Panc1 (cell line): ENCODE measurements around the gene TEAD2. TPM values are rescaled to one million over a fixed set of nuclear protein-coding genes. Genes with fewer than 3 reads are reported as not detected.

Experiments
- ATAC-seq: fragments of 200-7000 bp; cut with Tn5 transposase; 2 replicates; pipeline ENCODE4 v1.9.1; 2020; ENCODE audit warnings: mild to moderate bottlenecking, moderate library complexity
- BruUV-seq: library from RNA; stranded (reverse); fragments of 400-500 nt; replicated peaks from 2 replicates; lab custom pipeline; 2021; lab: Mats Ljungman, UMichigan
- CTCF ChIA-PET: fragments of 300-600 bp; sonication (Branson Sonifier 250); formaldehyde crosslinking; loops from one replicate; lab custom pipeline; 2022; ENCODE audit warnings: antibody characterized with exemption; lab: Charles Lee
- POLR2A ChIA-PET: fragments of 300-600 bp; sonication (Branson Sonifier 250); formaldehyde crosslinking; loops from one replicate; lab custom pipeline; 2022; ENCODE audit warnings: antibody characterized with exemption; lab: Charles Lee
- DNase-seq: peaks from one replicate; pipeline ENCODE4 v3.0.0-alpha.2; 2010; ENCODE audit warnings: low read depth, low spot score
- H3K27ac ChIP-seq: 2 replicates; pipeline ENCODE4 v1.5.1; 2011; ENCODE audit warnings: mild to moderate bottlenecking, low read length, inconsistent platforms
- H3K27me3 ChIP-seq: fragments of 200-500 bp; sonication (Bioruptor generic); 2 replicates; pipeline ENCODE4 v1.6.0; 2014; ENCODE audit warnings: low read length, inconsistent platforms; ENCODE audit not compliant: control insufficient read depth, insufficient read depth
- H3K36me3 ChIP-seq: fragments of 200-500 bp; sonication (Bioruptor generic); 2 replicates; pipeline ENCODE4 v1.5.1; 2014; ENCODE audit warnings: inconsistent platforms, mild to moderate bottlenecking, low read length, moderate library complexity; ENCODE audit not compliant: control insufficient read depth, insufficient read depth
- H3K4me1 ChIP-seq: 2 replicates; pipeline ENCODE4 v1.5.1; 2011; ENCODE audit warnings: inconsistent platforms, mild to moderate bottlenecking, low read length, moderate library complexity; ENCODE audit not compliant: control insufficient read depth, insufficient read depth
- H3K4me3 ChIP-seq, 2 experiments: 2 replicates each; pipeline ENCODE4 v1.5.1; 2011 to 2012; ENCODE audit warnings: low read depth in 2 of 2, low read length in 2 of 2, mild to moderate bottlenecking in 2 of 2, inconsistent platforms in 1 of 2, moderate library complexity in 1 of 2
- H3K9me3 ChIP-seq: fragments of 200-500 bp; sonication (Bioruptor generic); 2 replicates; pipeline ENCODE4 v1.5.1; 2014; ENCODE audit warnings: low read depth, mild to moderate bottlenecking, inconsistent platforms, low read length, moderate library complexity; ENCODE audit not compliant: control insufficient read depth, insufficient read depth
- POLR2AphosphoS5 ChIP-seq: IDR thresholded peaks from 2 replicates; pipeline ENCODE4 v1.6.1; 2012; ENCODE audit warnings: mild to moderate bottlenecking, low read depth, low read length, moderate library complexity
- SIN3A ChIP-seq: IDR thresholded peaks from 2 replicates; pipeline ENCODE4 v1.6.1; 2012; ENCODE audit warnings: low read depth, mild to moderate bottlenecking, low read length, moderate library complexity, borderline replicate concordance; ENCODE audit not compliant: insufficient read depth
- TCF7L2 ChIP-seq: IDR thresholded peaks from 2 replicates; pipeline ENCODE4 v1.6.1; 2011; ENCODE audit warnings: mild to moderate bottlenecking, low read depth, low read length, inconsistent platforms
- in situ Hi-C: cut with HindIII; loops from 2 replicates; pipeline ENCODE4 v1.10.0; 2016; ENCODE audit warnings: low sequenced_read_pairs, low pct_unique_long_range_greater_than_20kb
- intact Hi-C: fragments of 100-400 bp; cut with micrococcal nuclease; formaldehyde crosslinking; loops from one replicate; pipeline ENCODE4 v1.10.0; 2022; ENCODE audit not compliant: unreplicated experiment
- total RNA-seq: library from RNA; stranded (reverse); gene quantifications from one replicate; pipeline ENCODE4 v1.2.1, GENCODE V29; 2021; ENCODE audit not compliant: unreplicated experiment
- TF ChIP-seq, protein P1 (sequence below), 2 experiments: IDR thresholded peaks; 2 replicates each; pipeline ENCODE4 v1.6.1; 2011 to 2012; ENCODE audit warnings: low read depth in 2 of 2, control low read depth in 1 of 2, low read length in 1 of 2, mild to moderate bottlenecking in 1 of 2, moderate library complexity in 1 of 2; ENCODE audit not compliant: insufficient read depth in 1 of 2
- TF ChIP-seq, protein P2 (sequence below): fragments of 450-650 bp; IDR thresholded peaks from 2 replicates; pipeline ENCODE4 v1.5.1; 2017; ENCODE audit warnings: mild to moderate bottlenecking

The TEAD2 gene
- total RNA-seq, 1 experiment from 2014 or later = 31.9 TPM

DNA sequence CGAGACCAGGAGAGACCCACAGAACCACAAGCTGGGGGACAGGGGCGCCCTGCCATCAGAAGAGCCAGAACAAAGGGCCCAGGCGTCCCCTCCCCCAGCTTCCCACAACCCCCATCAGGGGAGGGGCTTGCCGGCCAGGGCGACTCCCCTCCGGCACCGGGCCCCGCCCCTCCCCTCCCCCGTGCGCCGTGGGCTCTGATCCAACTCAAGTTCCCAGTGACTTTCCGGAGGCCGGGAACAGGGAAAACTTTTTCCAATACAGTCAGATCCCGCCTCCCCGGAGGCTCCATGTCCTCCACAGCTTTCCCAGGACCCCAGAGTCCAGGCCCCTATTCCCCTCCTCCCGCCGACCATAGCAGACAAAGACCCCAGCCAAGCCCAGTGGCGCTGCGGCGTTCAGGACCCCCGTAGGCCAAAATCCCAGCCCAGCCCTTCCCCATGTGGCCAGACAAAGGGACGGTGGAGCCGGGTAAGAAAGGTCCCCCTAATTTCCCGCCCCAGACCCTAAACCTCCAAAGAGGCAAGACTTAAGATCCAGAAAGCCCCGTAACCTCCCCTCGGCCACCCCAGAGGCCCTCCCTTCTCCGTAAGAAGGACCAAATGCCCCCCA lies 673 bp downstream of the TEAD2 start:
- ChIA-PET POLR2A (interaction anchor here (0.6 to 1.2 kb wide), 4 partner anchors 22 to 646 kb away, joined by 3 to 7 read pairs (median 5); no protein-coding TSS in a partner anchor), CTCF (no interaction called here)
- ATAC-seq (peak; percentile 6; the same call in 1 of the 2 replicates), DNase-seq (no peak)
- H3K27me3 ChIP-seq = no peaks in the 10 kb centered on the region
- peaks cover 3% of the 10 kb centered on the region; the same call in 1 of the 2 replicates for H3K36me3 ChIP-seq
- BruUV-seq = TSS peak; percentile 73
- intact Hi-C loops = no loop called here
- TF ChIP-seq, protein P1, sequence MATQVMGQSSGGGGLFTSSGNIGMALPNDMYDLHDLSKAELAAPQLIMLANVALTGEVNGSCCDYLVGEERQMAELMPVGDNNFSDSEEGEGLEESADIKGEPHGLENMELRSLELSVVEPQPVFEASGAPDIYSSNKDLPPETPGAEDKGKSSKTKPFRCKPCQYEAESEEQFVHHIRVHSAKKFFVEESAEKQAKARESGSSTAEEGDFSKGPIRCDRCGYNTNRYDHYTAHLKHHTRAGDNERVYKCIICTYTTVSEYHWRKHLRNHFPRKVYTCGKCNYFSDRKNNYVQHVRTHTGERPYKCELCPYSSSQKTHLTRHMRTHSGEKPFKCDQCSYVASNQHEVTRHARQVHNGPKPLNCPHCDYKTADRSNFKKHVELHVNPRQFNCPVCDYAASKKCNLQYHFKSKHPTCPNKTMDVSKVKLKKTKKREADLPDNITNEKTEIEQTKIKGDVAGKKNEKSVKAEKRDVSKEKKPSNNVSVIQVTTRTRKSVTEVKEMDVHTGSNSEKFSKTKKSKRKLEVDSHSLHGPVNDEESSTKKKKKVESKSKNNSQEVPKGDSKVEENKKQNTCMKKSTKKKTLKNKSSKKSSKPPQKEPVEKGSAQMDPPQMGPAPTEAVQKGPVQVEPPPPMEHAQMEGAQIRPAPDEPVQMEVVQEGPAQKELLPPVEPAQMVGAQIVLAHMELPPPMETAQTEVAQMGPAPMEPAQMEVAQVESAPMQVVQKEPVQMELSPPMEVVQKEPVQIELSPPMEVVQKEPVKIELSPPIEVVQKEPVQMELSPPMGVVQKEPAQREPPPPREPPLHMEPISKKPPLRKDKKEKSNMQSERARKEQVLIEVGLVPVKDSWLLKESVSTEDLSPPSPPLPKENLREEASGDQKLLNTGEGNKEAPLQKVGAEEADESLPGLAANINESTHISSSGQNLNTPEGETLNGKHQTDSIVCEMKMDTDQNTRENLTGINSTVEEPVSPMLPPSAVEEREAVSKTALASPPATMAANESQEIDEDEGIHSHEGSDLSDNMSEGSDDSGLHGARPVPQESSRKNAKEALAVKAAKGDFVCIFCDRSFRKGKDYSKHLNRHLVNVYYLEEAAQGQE (IDR thresholded peaks at IDR 0.05; ENCODE audit: insufficient read depth in 1 of 2, low read depth in 2 of 2, low read length in 1 of 2) = no peak
- TF ChIP-seq, protein P2, sequence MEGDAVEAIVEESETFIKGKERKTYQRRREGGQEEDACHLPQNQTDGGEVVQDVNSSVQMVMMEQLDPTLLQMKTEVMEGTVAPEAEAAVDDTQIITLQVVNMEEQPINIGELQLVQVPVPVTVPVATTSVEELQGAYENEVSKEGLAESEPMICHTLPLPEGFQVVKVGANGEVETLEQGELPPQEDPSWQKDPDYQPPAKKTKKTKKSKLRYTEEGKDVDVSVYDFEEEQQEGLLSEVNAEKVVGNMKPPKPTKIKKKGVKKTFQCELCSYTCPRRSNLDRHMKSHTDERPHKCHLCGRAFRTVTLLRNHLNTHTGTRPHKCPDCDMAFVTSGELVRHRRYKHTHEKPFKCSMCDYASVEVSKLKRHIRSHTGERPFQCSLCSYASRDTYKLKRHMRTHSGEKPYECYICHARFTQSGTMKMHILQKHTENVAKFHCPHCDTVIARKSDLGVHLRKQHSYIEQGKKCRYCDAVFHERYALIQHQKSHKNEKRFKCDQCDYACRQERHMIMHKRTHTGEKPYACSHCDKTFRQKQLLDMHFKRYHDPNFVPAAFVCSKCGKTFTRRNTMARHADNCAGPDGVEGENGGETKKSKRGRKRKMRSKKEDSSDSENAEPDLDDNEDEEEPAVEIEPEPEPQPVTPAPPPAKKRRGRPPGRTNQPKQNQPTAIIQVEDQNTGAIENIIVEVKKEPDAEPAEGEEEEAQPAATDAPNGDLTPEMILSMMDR = no peak
- TF ChIP-seq SIN3A = no peak
- TF ChIP-seq POLR2AphosphoS5 = no peak
- no peak for TF ChIP-seq TCF7L2
- peak overlapping the region; percentile 60 to 77 for H3K4me3 ChIP-seq
- in situ Hi-C loops = no loop called here
- peak overlapping the region; percentile 77 for H3K27ac ChIP-seq
- H3K4me1 ChIP-seq = no peaks in the 10 kb centered on the region; the same call in 1 of the 2 replicates
- no peaks in the 10 kb centered on the region for H3K9me3 ChIP-seq

DNA sequence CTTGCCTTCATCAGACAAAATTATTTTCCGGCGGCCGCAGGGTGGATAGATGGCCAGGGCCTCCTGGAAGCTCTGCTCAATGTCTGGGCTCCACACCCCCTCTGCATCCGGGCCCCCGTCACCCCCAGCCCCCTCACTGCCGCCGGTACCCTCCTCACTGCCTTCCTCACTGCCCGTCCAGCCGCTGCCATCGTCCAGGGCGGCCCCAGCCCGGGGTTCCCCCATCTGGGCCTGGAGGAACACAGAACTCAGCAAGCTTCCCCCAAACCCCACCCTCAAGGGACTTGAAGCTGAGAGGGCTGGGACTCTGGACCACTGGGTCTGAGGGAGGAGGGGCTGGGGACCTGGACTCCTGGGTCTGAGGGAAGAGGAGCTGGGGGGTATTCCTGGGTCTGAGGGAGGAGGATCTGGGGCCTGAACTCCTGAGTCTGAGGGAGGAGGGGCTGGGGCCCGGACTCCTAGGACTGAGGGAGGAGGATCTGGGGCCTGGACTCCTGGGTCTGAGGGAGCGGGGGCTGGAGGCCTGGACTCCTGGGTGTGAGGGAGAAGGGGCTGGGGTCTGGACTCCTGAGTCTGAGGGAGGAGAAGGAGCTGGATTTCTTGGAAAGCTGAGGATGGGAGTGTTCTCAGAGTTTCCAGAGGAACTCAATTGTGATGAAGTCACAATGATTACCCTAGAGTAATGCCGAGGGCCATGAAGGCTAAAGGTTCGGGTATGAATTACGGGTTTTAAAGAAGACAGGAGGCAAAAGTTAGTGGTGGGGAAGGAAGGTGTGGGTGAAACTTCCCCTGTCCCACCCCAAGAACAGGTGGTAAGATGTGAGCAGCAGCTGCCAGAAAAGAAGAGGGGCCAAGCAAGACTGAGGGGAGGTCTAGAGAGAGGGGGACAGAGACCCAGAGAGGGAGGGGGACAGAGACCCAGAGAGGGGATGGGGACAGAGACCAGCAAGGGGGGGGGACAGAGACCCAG lies 2.1 kb downstream of the TEAD2 start:
- Histone ChIP-seq H3K4me1 (no peaks in the 10 kb centered on the region; the same call in 1 of the 2 replicates), H3K4me3 (no peak overlapping the region; a peak in 1 of 4 replicates), H3K27me3 (no peaks in the 10 kb centered on the region), H3K9me3 (no peaks in the 10 kb centered on the region), H3K27ac (no peak overlapping the region; the same call in 1 of the 2 replicates), H3K36me3 (peaks cover 3% of the 10 kb centered on the region; the same call in 1 of the 2 replicates)
- ATAC-seq (no peak), DNase-seq (no peak)
- in situ Hi-C loops (no loop called here), intact Hi-C loops (no loop called here)
- no TSS peak for BruUV-seq
- POLR2A ChIA-PET = interaction anchor here (0.7 to 1.2 kb wide), 2 partner anchors 21 to 361 kb away, joined by 6 to 9 read pairs; no protein-coding TSS in a partner anchor
- TF ChIP-seq POLR2AphosphoS5 (no peak), TCF7L2 (no peak), SIN3A (no peak)
- TF ChIP-seq, protein P1 (IDR thresholded peaks at IDR 0.05; ENCODE audit: insufficient read depth in 1 of 2, low read depth in 2 of 2, low read length in 1 of 2) = no peak
- TF ChIP-seq, protein P2 = no peak
- CTCF ChIA-PET = interaction anchor here (0.6 kb wide), 1 partner anchor 32 kb away, joined by 18 read pairs; no protein-coding TSS in a partner anchor
